ENCODE data around the gene DOC2B. TPM values are rescaled to one million over a fixed set of nuclear protein-coding genes. Genes with fewer than 3 reads are reported as not detected.
A peak's percentile ranks its signal among the peaks of the same experiment; 100 is the strongest.
"Not testable (repeated sequence)": the region's sequence is repeated elsewhere in the genome, so short reads cannot be mapped to it uniquely, and the experiment has no call there.

DOC2B gene
- total RNA-seq, 1 donor from 2014 or later: 37.9 TPM

GRCh38 chr17:146983-147761 is 34.3 kb downstream of the DOC2B start:
- DNase-seq (ENCODE audit: low read depth in 2 of 2): no peak

- DNase-seq (ENCODE audit: low read depth in 2 of 2): no peak
Observed at GRCh38 chr17:146546-146945, 34.9 kb downstream of the DOC2B start.

- no peak for DNase-seq (ENCODE audit: low read depth in 2 of 2)
Observed at GRCh38 chr17:145671-146541, 35.5 kb downstream of the DOC2B start.

- DNase-seq (ENCODE audit: low read depth in 2 of 2): no peak
Observed at GRCh38 chr17:144936-145670, 36.3 kb downstream of the DOC2B start.

GRCh38 chr17:143785-144281 is 37.6 kb downstream of the DOC2B start:
- DNase-seq (ENCODE audit: low read depth in 2 of 2): peak; percentile 67 to 84

GRCh38 chr17:142876-143784 is 38.3 kb downstream of the DOC2B start:
- no peak for DNase-seq (ENCODE audit: low read depth in 2 of 2)

GRCh38 chr17:142102-142661 is 39.3 kb downstream of the DOC2B start:
- peak; percentile 38 to 54 for DNase-seq (ENCODE audit: low read depth in 2 of 2)

- DNase-seq (ENCODE audit: low read depth in 2 of 2): not testable (repeated sequence)
Observed at GRCh38 chr17:139401-140205, 41.8 kb downstream of the DOC2B start.

GRCh38 chr17:137166-137807 is 44.2 kb downstream of the DOC2B start, which contains the start of gene SCGB1C2:
TSS of gene SCGB1C2 (plus strand) at chr17:137569. CDS start at chr17:137591, 22 bp downstream.
- not testable (repeated sequence) for DNase-seq (ENCODE audit: low read depth in 2 of 2)

GRCh38 chr17:136531-136930 is 44.9 kb downstream of the DOC2B start:
- DNase-seq (ENCODE audit: low read depth in 2 of 2): not testable (repeated sequence)

- not testable (repeated sequence) for DNase-seq (ENCODE audit: low read depth in 2 of 2)
Observed at GRCh38 chr17:135895-136294, 45.6 kb downstream of the DOC2B start.

- not testable (repeated sequence) for DNase-seq (ENCODE audit: low read depth in 2 of 2)
Observed at GRCh38 chr17:135022-135421, 46.4 kb downstream of the DOC2B start.

- DNase-seq (ENCODE audit: low read depth in 2 of 2): not testable (repeated sequence)
Observed at GRCh38 chr17:134332-134785, 47.1 kb downstream of the DOC2B start.

GRCh38 chr17:133932-134331 is 47.5 kb downstream of the DOC2B start:
- peak in 1 of 2 donors; percentile 81 for DNase-seq (ENCODE audit: low read depth in 2 of 2)

- DNase-seq (ENCODE audit: low read depth in 2 of 2): not testable (repeated sequence)
Observed at GRCh38 chr17:118339-118917, 63.0 kb downstream of the DOC2B start.

GRCh38 chr17:113111-113510 is 68.3 kb downstream of the DOC2B start:
- peak in 1 of 2 donors; percentile 12 for DNase-seq (ENCODE audit: low read depth in 2 of 2)
